ENCODE data around the gene PLK2. TPM values are rescaled to one million over a fixed set of nuclear protein-coding genes. Genes with fewer than 3 reads are reported as not detected.
A peak's percentile ranks its signal among the peaks of the same experiment; 100 is the strongest.

Gene PLK2
- total and polyA plus RNA-seq, 2 donors (not counting 3 experiments of a cell fraction or from before 2014, with no cell fraction given), result 199 to 250 TPM

- POLR2A ChIA-PET, result no interaction called here
- CTCF ChIA-PET, result interaction anchor here (0.6 kb wide), 1 partner anchor 444 kb away, joined by 3 read pairs; no protein-coding TSS in a partner anchor
- FAIRE-seq, result peak; percentile 8
Observed at GRCh38 chr5:58491216-58491892, 31.5 kb upstream of the PLK2 start, which contains the start of gene GAPT. Gene GAPT, plus strand, starts transcription at chr5:58491435. Its CDS starts 3,102 bp downstream, at chr5:58494537.

GRCh38 chr5:58490402-58491050 lies 30.6 kb upstream of the PLK2 start:
- TF ChIP-seq, protein P1, sequence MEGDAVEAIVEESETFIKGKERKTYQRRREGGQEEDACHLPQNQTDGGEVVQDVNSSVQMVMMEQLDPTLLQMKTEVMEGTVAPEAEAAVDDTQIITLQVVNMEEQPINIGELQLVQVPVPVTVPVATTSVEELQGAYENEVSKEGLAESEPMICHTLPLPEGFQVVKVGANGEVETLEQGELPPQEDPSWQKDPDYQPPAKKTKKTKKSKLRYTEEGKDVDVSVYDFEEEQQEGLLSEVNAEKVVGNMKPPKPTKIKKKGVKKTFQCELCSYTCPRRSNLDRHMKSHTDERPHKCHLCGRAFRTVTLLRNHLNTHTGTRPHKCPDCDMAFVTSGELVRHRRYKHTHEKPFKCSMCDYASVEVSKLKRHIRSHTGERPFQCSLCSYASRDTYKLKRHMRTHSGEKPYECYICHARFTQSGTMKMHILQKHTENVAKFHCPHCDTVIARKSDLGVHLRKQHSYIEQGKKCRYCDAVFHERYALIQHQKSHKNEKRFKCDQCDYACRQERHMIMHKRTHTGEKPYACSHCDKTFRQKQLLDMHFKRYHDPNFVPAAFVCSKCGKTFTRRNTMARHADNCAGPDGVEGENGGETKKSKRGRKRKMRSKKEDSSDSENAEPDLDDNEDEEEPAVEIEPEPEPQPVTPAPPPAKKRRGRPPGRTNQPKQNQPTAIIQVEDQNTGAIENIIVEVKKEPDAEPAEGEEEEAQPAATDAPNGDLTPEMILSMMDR (IDR thresholded peaks at IDR 0.05; ENCODE audit: extremely low read depth in 1 of 2, insufficient read depth in 1 of 2, low read depth in 1 of 2, low read length in 2 of 2), result no peak
- TF ChIP-seq POLR2A (IDR thresholded peaks at IDR 0.05; ENCODE audit: low read depth, low read length) (no peak), MYC (IDR thresholded peaks at IDR 0.05; ENCODE audit: low read depth, low read length) (no peak), MAX (IDR thresholded peaks at IDR 0.05; ENCODE audit: insufficient read depth, insufficient read length) (no peak), JUN (IDR thresholded peaks at IDR 0.05; ENCODE audit: borderline replicate concordance, insufficient read depth, insufficient read length, low read depth) (no peak), GATA2 (IDR thresholded peaks at IDR 0.05; ENCODE audit: insufficient read depth, insufficient read length, low read depth, low read length) (no peak), POLR2AphosphoS5 (IDR thresholded peaks at IDR 0.05; ENCODE audit: insufficient read depth, low read depth, low read length) (no peak), EZH2 (IDR thresholded peaks at IDR 0.05; ENCODE audit: borderline replicate concordance, low read depth, low read length, severe bottlenecking) (no peak), FOS (IDR thresholded peaks at IDR 0.05; ENCODE audit: borderline replicate concordance, insufficient read depth, low read length) (no peak)
- dilution Hi-C loops (cut with MboI; ENCODE audit: extremely low pct_ligation_motif_present, low sequenced_read_pairs) (no loop called here), intact Hi-C loops (cut with micrococcal nuclease) (no loop called here)
- H4K20me1 ChIP-seq (replicated peaks; ENCODE audit: control insufficient read depth, extremely low read depth, insufficient read depth, low read length), result no peaks in the 10 kb centered on the region
- H3K4me1 ChIP-seq (ENCODE audit: control insufficient read depth, extremely low read depth, insufficient read depth, low read length), result no peaks in the 10 kb centered on the region
- BruUV-seq (replicated peaks), result no TSS peak
- no peak overlapping the region for H3K27ac ChIP-seq (ENCODE audit: insufficient read depth, low read depth, low read length)
- DNase-seq (ENCODE audit: low read depth, low spot score), result no peak
- no peaks in the 10 kb centered on the region for H3K79me2 ChIP-seq (ENCODE audit: control insufficient read depth, insufficient read depth, low read length)
- no peaks in the 10 kb centered on the region for H3K9me3 ChIP-seq (replicated peaks; ENCODE audit: control insufficient read depth, insufficient read depth, low read length)
- POLR2A ChIA-PET, result no interaction called here
- no peak for FAIRE-seq
- no peak overlapping the region for H3K4me3 ChIP-seq (replicated peaks in 1 of 3; ENCODE audit: insufficient read depth in 1 of 3, low read depth in 1 of 3, low read length in 3 of 3)
- CTCF ChIA-PET, result interaction anchor here (1.1 kb wide), 1 partner anchor 360 kb away, joined by 3 read pairs; no protein-coding TSS in a partner anchor
- H3K27me3 ChIP-seq (ENCODE audit: control insufficient read depth in 2 of 2, insufficient read depth in 2 of 2, low read length in 2 of 2), result peaks cover 8% of the 10 kb centered on the region in 2 experiments
- no peak overlapping the region for H3K9ac ChIP-seq (replicated peaks; ENCODE audit: extremely low read depth, insufficient read depth, low read length)
- no peak overlapping the region for H3K4me2 ChIP-seq (ENCODE audit: insufficient read depth, low read length)
- no peaks in the 10 kb centered on the region for H3K36me3 ChIP-seq (ENCODE audit: control insufficient read depth in 2 of 2, extremely low read depth in 1 of 2, insufficient read depth in 2 of 2, low read length in 2 of 2)
- H3K9me1 ChIP-seq (replicated peaks; ENCODE audit: control insufficient read depth, extremely low read depth, insufficient read depth, low read length), result no peaks in the 10 kb centered on the region
- H2AFZ ChIP-seq (ENCODE audit: low read depth, low read length), result no peak overlapping the region

More at GRCh38 chr5:58491216-58491892, 31.5 kb upstream of the PLK2 start, which contains the start of gene GAPT:
- peaks cover 8% of the 10 kb centered on the region in 2 experiments for H3K27me3 ChIP-seq (ENCODE audit: control insufficient read depth in 2 of 2, insufficient read depth in 2 of 2, low read length in 2 of 2)
- intact Hi-C loops (cut with micrococcal nuclease) (no loop called here), dilution Hi-C loops (cut with MboI; ENCODE audit: extremely low pct_ligation_motif_present, low sequenced_read_pairs) (no loop called here)
- no peaks in the 10 kb centered on the region for H3K36me3 ChIP-seq (ENCODE audit: control insufficient read depth in 2 of 2, extremely low read depth in 1 of 2, insufficient read depth in 2 of 2, low read length in 2 of 2)
- TF ChIP-seq FOS (IDR thresholded peaks at IDR 0.05; ENCODE audit: borderline replicate concordance, insufficient read depth, low read length) (no peak), JUN (IDR thresholded peaks at IDR 0.05; ENCODE audit: borderline replicate concordance, insufficient read depth, insufficient read length, low read depth) (no peak), MYC (IDR thresholded peaks at IDR 0.05; ENCODE audit: low read depth, low read length) (no peak), EZH2 (IDR thresholded peaks at IDR 0.05; ENCODE audit: borderline replicate concordance, low read depth, low read length, severe bottlenecking) (no peak), GATA2 (IDR thresholded peaks at IDR 0.05; ENCODE audit: insufficient read depth, insufficient read length, low read depth, low read length) (no peak), MAX (IDR thresholded peaks at IDR 0.05; ENCODE audit: insufficient read depth, insufficient read length) (no peak), POLR2AphosphoS5 (IDR thresholded peaks at IDR 0.05; ENCODE audit: insufficient read depth, low read depth, low read length) (no peak)
- H3K27ac ChIP-seq (ENCODE audit: insufficient read depth, low read depth, low read length), result no peak within 1 kb of the TSS
- DNase-seq (ENCODE audit: low read depth, low spot score), result no peak
- H2AFZ ChIP-seq (ENCODE audit: low read depth, low read length), result no peak within 1 kb of the TSS
- no peaks in the 10 kb centered on the region for H3K9me3 ChIP-seq (replicated peaks; ENCODE audit: control insufficient read depth, insufficient read depth, low read length)
- no peak within 1 kb of the TSS for H3K9ac ChIP-seq (replicated peaks; ENCODE audit: extremely low read depth, insufficient read depth, low read length)
- no peak within 1 kb of the TSS for H3K4me3 ChIP-seq (replicated peaks in 1 of 3; ENCODE audit: insufficient read depth in 1 of 3, low read depth in 1 of 3, low read length in 3 of 3)
- H3K4me1 ChIP-seq (ENCODE audit: control insufficient read depth, extremely low read depth, insufficient read depth, low read length), result no peaks in the 10 kb centered on the region
- H3K9me1 ChIP-seq (replicated peaks; ENCODE audit: control insufficient read depth, extremely low read depth, insufficient read depth, low read length), result no peaks in the 10 kb centered on the region
- H3K4me2 ChIP-seq (ENCODE audit: insufficient read depth, low read length), result no peak within 1 kb of the TSS
- BruUV-seq (replicated peaks), result no TSS peak
- no peaks in the 10 kb centered on the region for H4K20me1 ChIP-seq (replicated peaks; ENCODE audit: control insufficient read depth, extremely low read depth, insufficient read depth, low read length)
- no peaks in the 10 kb centered on the region for H3K79me2 ChIP-seq (ENCODE audit: control insufficient read depth, insufficient read depth, low read length)

Measured in endothelial cell of umbilical vein (primary cell).